ENCODE data around the gene ST6GALNAC5. TPM values are rescaled to one million over a fixed set of nuclear protein-coding genes. Genes with fewer than 3 reads are reported as not detected.

ST6GALNAC5 gene
- total and polyA plus RNA-seq, 7 donors, result under 0.01 to 44.7 (median 5.6) TPM; not detected in 1

DNA sequence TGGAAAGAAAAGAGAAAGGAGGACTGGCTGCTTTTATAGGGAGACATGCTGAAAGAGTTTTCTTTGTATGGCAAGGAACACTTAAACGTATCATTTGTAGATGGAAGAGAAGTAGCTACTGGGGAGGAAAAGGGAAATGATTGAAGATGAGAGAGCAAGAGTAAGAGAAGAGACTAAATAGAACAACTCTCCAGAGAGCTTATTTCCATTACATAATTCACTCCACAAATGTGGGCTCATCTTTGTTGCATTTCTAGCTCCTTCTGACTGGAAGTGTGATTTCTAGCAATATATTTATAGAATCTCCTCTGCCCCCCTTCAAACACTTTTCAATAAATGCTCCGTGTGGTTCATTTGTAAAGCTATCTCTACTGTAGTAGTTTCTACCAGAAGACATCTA is 71.0 kb downstream of the ST6GALNAC5 start:
- intact Hi-C loops (cut with DNase I), result no loop called here
- no peaks in the 10 kb centered on the region for H3K36me3 ChIP-seq
- TF ChIP-seq, protein P1, sequence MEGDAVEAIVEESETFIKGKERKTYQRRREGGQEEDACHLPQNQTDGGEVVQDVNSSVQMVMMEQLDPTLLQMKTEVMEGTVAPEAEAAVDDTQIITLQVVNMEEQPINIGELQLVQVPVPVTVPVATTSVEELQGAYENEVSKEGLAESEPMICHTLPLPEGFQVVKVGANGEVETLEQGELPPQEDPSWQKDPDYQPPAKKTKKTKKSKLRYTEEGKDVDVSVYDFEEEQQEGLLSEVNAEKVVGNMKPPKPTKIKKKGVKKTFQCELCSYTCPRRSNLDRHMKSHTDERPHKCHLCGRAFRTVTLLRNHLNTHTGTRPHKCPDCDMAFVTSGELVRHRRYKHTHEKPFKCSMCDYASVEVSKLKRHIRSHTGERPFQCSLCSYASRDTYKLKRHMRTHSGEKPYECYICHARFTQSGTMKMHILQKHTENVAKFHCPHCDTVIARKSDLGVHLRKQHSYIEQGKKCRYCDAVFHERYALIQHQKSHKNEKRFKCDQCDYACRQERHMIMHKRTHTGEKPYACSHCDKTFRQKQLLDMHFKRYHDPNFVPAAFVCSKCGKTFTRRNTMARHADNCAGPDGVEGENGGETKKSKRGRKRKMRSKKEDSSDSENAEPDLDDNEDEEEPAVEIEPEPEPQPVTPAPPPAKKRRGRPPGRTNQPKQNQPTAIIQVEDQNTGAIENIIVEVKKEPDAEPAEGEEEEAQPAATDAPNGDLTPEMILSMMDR (IDR thresholded peaks at IDR 0.05), result no peak
- TF ChIP-seq POLR2A (IDR thresholded peaks at IDR 0.05), result no peak
- TF ChIP-seq POLR2AphosphoS5 (IDR thresholded peaks at IDR 0.05), result no peak
- no peak for TF ChIP-seq EP300 (IDR thresholded peaks at IDR 0.05)
- 57 to 76% methylated on average over 2 of the region's 2 CpGs for WGBS, 2 donors
- H3K27ac ChIP-seq, result no peak overlapping the region
- no peaks in the 10 kb centered on the region for H3K9me3 ChIP-seq
- no peaks in the 10 kb centered on the region for H3K27me3 ChIP-seq
- no peak for DNase-seq
- no peaks in the 10 kb centered on the region for H3K4me1 ChIP-seq
- no peak overlapping the region for H3K4me3 ChIP-seq

DNA sequence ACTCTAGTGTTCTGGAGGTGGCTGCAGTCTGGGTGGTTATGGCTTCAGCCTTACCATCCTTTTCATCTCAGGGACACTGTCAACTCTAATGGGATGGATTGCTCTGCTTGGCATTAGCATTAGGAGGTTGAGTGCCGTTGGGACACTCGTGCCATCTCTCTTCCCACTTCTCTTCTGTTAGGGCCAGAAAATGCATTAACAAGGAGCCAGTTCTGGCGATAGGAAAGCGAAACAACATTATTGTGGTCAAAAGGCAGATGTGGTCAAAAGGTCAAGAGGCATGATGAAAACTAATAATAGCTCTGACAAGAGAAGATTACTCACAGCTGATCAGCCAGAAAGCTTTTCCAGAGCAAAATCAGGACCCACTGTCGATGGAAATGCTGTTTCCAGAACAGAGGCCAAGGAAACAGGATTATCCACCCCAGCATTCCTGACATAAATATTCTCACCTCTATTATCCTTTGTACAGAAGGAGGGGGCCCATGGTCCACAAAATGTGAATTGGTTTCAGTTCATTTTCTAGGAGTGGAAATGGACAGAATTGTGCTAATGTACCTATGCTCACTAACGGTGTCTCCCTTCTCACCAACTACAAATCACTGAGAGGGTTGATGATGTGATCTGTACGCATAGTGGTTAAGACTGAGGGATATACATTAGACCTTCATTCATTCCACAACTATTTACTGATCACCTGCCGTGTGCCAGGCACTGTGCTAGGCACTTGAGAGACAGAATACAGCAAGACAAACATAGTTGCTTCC is 72.0 kb downstream of the ST6GALNAC5 start:
- TF ChIP-seq POLR2A (IDR thresholded peaks at IDR 0.05), result no peak
- TF ChIP-seq POLR2AphosphoS5 (IDR thresholded peaks at IDR 0.05), result no peak
- TF ChIP-seq, protein P1 (IDR thresholded peaks at IDR 0.05), result no peak
- no peak for TF ChIP-seq EP300 (IDR thresholded peaks at IDR 0.05)
- no peaks in the 10 kb centered on the region for H3K36me3 ChIP-seq
- no peaks in the 10 kb centered on the region for H3K4me1 ChIP-seq
- no peak for DNase-seq
- no peak overlapping the region for H3K4me3 ChIP-seq
- H3K9me3 ChIP-seq, result no peaks in the 10 kb centered on the region
- no peaks in the 10 kb centered on the region for H3K27me3 ChIP-seq
- intact Hi-C loops (cut with DNase I), result no loop called here
- WGBS, 2 donors, result 72 to 76% methylated on average over 8 of the region's 8 CpGs
- no peak overlapping the region for H3K27ac ChIP-seq

DNA sequence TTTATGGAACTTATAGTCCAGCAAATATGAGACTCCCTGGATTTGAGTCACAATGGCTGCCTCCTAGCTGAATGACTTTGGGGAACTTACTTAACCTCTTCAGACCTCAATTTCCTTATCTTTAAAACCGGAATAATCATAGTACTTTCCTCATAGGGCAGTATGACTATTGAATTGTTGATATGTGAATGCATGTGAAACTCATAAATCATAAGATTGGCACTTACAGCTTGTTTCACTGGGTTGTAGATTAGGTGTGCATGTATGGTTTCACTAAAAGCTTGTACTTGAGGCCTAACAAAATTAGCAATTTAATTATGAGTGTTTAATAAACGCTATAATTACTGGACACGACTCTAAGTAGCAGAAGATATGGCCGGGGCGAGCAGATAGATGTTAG is 72.5 kb downstream of the ST6GALNAC5 start:
- Histone ChIP-seq H3K4me3 (no peak overlapping the region), H3K4me1 (no peaks in the 10 kb centered on the region), H3K27me3 (no peaks in the 10 kb centered on the region), H3K36me3 (no peaks in the 10 kb centered on the region), H3K9me3 (no peaks in the 10 kb centered on the region), H3K27ac (no peak overlapping the region)
- DNase-seq, result no peak
- TF ChIP-seq POLR2A (IDR thresholded peaks at IDR 0.05), result no peak
- TF ChIP-seq POLR2AphosphoS5 (IDR thresholded peaks at IDR 0.05), result no peak
- TF ChIP-seq, protein P1 (IDR thresholded peaks at IDR 0.05), result no peak
- no peak for TF ChIP-seq EP300 (IDR thresholded peaks at IDR 0.05)
- WGBS, 2 donors, result 80 to 88% methylated on average over 5 of the region's 5 CpGs
- intact Hi-C loops (cut with DNase I), result no loop called here

DNA sequence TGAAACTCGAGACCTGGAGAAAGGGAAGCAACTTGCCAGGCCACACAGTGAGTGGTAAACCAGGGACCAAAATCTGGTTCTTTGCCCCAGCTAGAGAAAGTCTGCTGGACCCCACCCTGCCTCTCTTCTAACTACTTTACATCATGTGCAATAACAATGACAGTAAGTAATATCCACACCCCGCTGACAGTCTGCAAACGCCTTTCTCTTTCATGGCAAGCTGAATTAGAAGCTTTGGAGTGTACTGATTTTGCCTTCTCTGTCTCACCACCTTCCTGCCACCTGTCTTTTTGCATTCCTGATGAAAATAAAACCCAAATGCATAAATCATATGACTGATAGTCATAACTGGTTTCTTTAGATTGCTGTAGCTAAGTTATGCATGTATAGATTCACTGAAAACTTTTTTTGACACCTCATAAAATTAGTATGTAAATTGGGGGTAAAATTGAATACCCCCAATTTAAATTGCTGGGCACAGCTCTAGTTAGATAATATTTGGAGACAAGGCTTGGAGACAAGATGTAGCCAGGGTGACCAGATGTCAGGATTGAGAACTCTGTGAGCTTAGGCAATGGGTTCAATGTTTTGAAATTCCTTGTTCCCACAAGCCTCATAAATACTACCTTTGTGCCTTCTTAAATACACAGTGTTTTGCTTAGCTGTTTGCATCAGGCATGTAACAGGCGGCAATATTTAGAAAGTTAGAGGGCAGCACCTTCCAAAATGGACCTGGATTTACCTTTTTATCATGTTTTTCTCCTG is 73.5 kb downstream of the ST6GALNAC5 start:
- no peak overlapping the region for H3K27ac ChIP-seq
- H3K4me1 ChIP-seq, result no peaks in the 10 kb centered on the region
- intact Hi-C loops (cut with DNase I), result no loop called here
- no peak for DNase-seq
- no peak overlapping the region for H3K4me3 ChIP-seq
- H3K9me3 ChIP-seq, result no peaks in the 10 kb centered on the region
- WGBS, 2 donors, result 64 to 82% methylated on average over 4 of the region's 4 CpGs
- no peaks in the 10 kb centered on the region for H3K36me3 ChIP-seq
- TF ChIP-seq, protein P1 (IDR thresholded peaks at IDR 0.05), result no peak
- TF ChIP-seq POLR2A (IDR thresholded peaks at IDR 0.05), result no peak
- no peak for TF ChIP-seq EP300 (IDR thresholded peaks at IDR 0.05)
- no peaks in the 10 kb centered on the region for H3K27me3 ChIP-seq

Measured in sigmoid colon (tissue), 7 donors.